Activated T-helper 17 cell treated with anti-CD3 and anti-CD28 coated beads, Interleukin-2, amount 50 U/mL, for 72 hours (primary cell): Measurements from ENCODE around the gene PRCD. TPM values are rescaled to one million over a fixed set of nuclear protein-coding genes. Genes with fewer than 3 reads are reported as not detected.
A peak's percentile ranks its signal among the peaks of the same experiment; 100 is the strongest.

Experiments used
- ATAC-seq: fragments of 150-1000 bp; cut with Tn5 transposase; replicated peaks from 2 replicates; pipeline ENCODE4 v1.10.0; 2021; ENCODE audit warnings: mild to moderate bottlenecking, moderate library complexity
- H3K27ac Mint-ChIP-seq: one replicate; pipeline ENCODE4 v1.8.0; 2022; ENCODE audit warnings: mixed read lengths
- H3K27me3 Mint-ChIP-seq: one replicate; pipeline ENCODE4 v1.8.0; 2022; ENCODE audit warnings: mixed read lengths
- H3K36me3 Mint-ChIP-seq: one replicate; pipeline ENCODE4 v1.8.0; 2022; ENCODE audit warnings: low read depth, mild to moderate bottlenecking, mixed read lengths
- H3K4me1 Mint-ChIP-seq: one replicate; pipeline ENCODE4 v1.8.0; 2022; ENCODE audit warnings: mixed read lengths
- H3K4me3 Mint-ChIP-seq: one replicate; pipeline ENCODE4 v1.8.0; 2022; ENCODE audit warnings: mild to moderate bottlenecking, mixed read lengths
- H3K9me3 Mint-ChIP-seq: one replicate; pipeline ENCODE4 v1.8.0; 2022; ENCODE audit warnings: mixed read lengths
- total RNA-seq, 2 donors: library from RNA; stranded (reverse); gene quantifications; one replicate each; pipeline ENCODE4 v1.2.3, GENCODE V29; 2022

Gene PRCD
- total RNA-seq, 2 donors from 2014 or later = not detected

- ATAC-seq = no peak
- Mint-ChIP-seq H3K4me1 (peaks cover 14% of the 10 kb centered on the region), H3K27ac (no peak overlapping the region), H3K27me3 (no peaks in the 10 kb centered on the region), H3K9me3 (no peaks in the 10 kb centered on the region), H3K4me3 (no peak overlapping the region), H3K36me3 (peaks cover 20% of the 10 kb centered on the region)
Observed at GRCh38 chr17:76570457-76570856, 30.6 kb downstream of the PRCD start.

- Mint-ChIP-seq H3K27me3 (no peaks in the 10 kb centered on the region), H3K9me3 (no peaks in the 10 kb centered on the region), H3K36me3 (peaks cover 15% of the 10 kb centered on the region), H3K27ac (no peak overlapping the region), H3K4me3 (no peak overlapping the region), H3K4me1 (peaks cover 11% of the 10 kb centered on the region)
- peak; percentile 31 for ATAC-seq
Observed at GRCh38 chr17:76570877-76571471, 31.1 kb downstream of the PRCD start.

- Mint-ChIP-seq H3K36me3 (peaks cover under 1% of the 10 kb centered on the region), H3K27me3 (no peaks in the 10 kb centered on the region), H3K4me1 (no peaks in the 10 kb centered on the region), H3K4me3 (no peak overlapping the region), H3K27ac (no peak overlapping the region), H3K9me3 (no peaks in the 10 kb centered on the region)
- no peak for ATAC-seq
Observed at GRCh38 chr17:76572201-76572910, 32.5 kb downstream of the PRCD start.

GRCh38 chr17:76573096-76573495, 33.3 kb downstream of the PRCD start:
- Mint-ChIP-seq H3K4me3 (no peak overlapping the region), H3K9me3 (no peaks in the 10 kb centered on the region), H3K36me3 (no peaks in the 10 kb centered on the region)

GRCh38 chr17:76574166-76574565, 34.3 kb downstream of the PRCD start:
- Mint-ChIP-seq H3K27ac (no peak overlapping the region), H3K9me3 (no peaks in the 10 kb centered on the region), H3K27me3 (no peaks in the 10 kb centered on the region), H3K36me3 (no peaks in the 10 kb centered on the region), H3K4me1 (no peaks in the 10 kb centered on the region), H3K4me3 (no peak overlapping the region)
- ATAC-seq = no peak

More at GRCh38 chr17:76573096-76573495, 33.3 kb downstream of the PRCD start:
- no peaks in the 10 kb centered on the region for H3K4me1 Mint-ChIP-seq
- ATAC-seq = no peak
- H3K27ac Mint-ChIP-seq = no peak overlapping the region
- no peaks in the 10 kb centered on the region for H3K27me3 Mint-ChIP-seq

- Mint-ChIP-seq H3K9me3 (no peaks in the 10 kb centered on the region), H3K4me1 (no peaks in the 10 kb centered on the region), H3K4me3 (no peak overlapping the region), H3K27me3 (no peaks in the 10 kb centered on the region), H3K27ac (no peak overlapping the region), H3K36me3 (no peaks in the 10 kb centered on the region)
- no peak for ATAC-seq
Observed at GRCh38 chr17:76575570-76575969, 35.7 kb downstream of the PRCD start.

GRCh38 chr17:76576189-76576588, 36.3 kb downstream of the PRCD start:
- H3K4me1 Mint-ChIP-seq = no peaks in the 10 kb centered on the region
- H3K27ac Mint-ChIP-seq = no peak overlapping the region
- ATAC-seq = no peak
- no peaks in the 10 kb centered on the region for H3K36me3 Mint-ChIP-seq
- no peaks in the 10 kb centered on the region for H3K9me3 Mint-ChIP-seq
- H3K27me3 Mint-ChIP-seq = no peaks in the 10 kb centered on the region
- H3K4me3 Mint-ChIP-seq = no peak overlapping the region

- H3K9me3 Mint-ChIP-seq = no peaks in the 10 kb centered on the region
- H3K4me1 Mint-ChIP-seq = no peaks in the 10 kb centered on the region
- no peak overlapping the region for H3K4me3 Mint-ChIP-seq
Observed at GRCh38 chr17:76577876-76578275, 38.0 kb downstream of the PRCD start.

GRCh38 chr17:76578376-76578775, 38.5 kb downstream of the PRCD start:
- H3K27me3 Mint-ChIP-seq = peaks cover 3% of the 10 kb centered on the region
- no peak overlapping the region for H3K27ac Mint-ChIP-seq
- H3K9me3 Mint-ChIP-seq = no peaks in the 10 kb centered on the region
- H3K4me1 Mint-ChIP-seq = no peaks in the 10 kb centered on the region
- H3K36me3 Mint-ChIP-seq = no peaks in the 10 kb centered on the region
- H3K4me3 Mint-ChIP-seq = no peak overlapping the region
- ATAC-seq = no peak

More at GRCh38 chr17:76577876-76578275, 38.0 kb downstream of the PRCD start:
- Mint-ChIP-seq H3K27me3 (peaks cover 3% of the 10 kb centered on the region), H3K27ac (no peak overlapping the region), H3K36me3 (no peaks in the 10 kb centered on the region)
- ATAC-seq = no peak

- ATAC-seq = no peak
- Mint-ChIP-seq H3K9me3 (no peaks in the 10 kb centered on the region), H3K27me3 (peaks cover 6% of the 10 kb centered on the region), H3K4me1 (no peaks in the 10 kb centered on the region), H3K36me3 (no peaks in the 10 kb centered on the region), H3K4me3 (no peak overlapping the region), H3K27ac (no peak overlapping the region)
Observed at GRCh38 chr17:76579281-76579680, 39.4 kb downstream of the PRCD start.

- ATAC-seq = no peak
- Mint-ChIP-seq H3K4me1 (no peaks in the 10 kb centered on the region), H3K36me3 (no peaks in the 10 kb centered on the region), H3K27ac (no peak overlapping the region), H3K9me3 (no peaks in the 10 kb centered on the region), H3K4me3 (no peak overlapping the region), H3K27me3 (peaks cover 8% of the 10 kb centered on the region)
Observed at GRCh38 chr17:76581515-76581914, 41.7 kb downstream of the PRCD start.

GRCh38 chr17:76582660-76583059, 42.8 kb downstream of the PRCD start:
- peaks cover 17% of the 10 kb centered on the region for H3K27me3 Mint-ChIP-seq
- no peak overlapping the region for H3K27ac Mint-ChIP-seq

GRCh38 chr17:76584427-76585032, 44.7 kb downstream of the PRCD start:
- H3K36me3 Mint-ChIP-seq = peaks cover 4% of the 10 kb centered on the region
- ATAC-seq = no peak
- H3K4me1 Mint-ChIP-seq = no peaks in the 10 kb centered on the region
- peak overlapping the region; percentile 61 for H3K4me3 Mint-ChIP-seq
- H3K27ac Mint-ChIP-seq = no peak overlapping the region
- peaks cover 31% of the 10 kb centered on the region for H3K27me3 Mint-ChIP-seq
- no peaks in the 10 kb centered on the region for H3K9me3 Mint-ChIP-seq

More at GRCh38 chr17:76582660-76583059, 42.8 kb downstream of the PRCD start:
- ATAC-seq = no peak
- Mint-ChIP-seq H3K4me1 (no peaks in the 10 kb centered on the region), H3K4me3 (no peak overlapping the region), H3K36me3 (no peaks in the 10 kb centered on the region), H3K9me3 (no peaks in the 10 kb centered on the region)

GRCh38 chr17:76585033-76585648, 45.3 kb downstream of the PRCD start:
- Mint-ChIP-seq H3K4me1 (no peaks in the 10 kb centered on the region), H3K27me3 (peaks cover 35% of the 10 kb centered on the region), H3K27ac (no peak overlapping the region), H3K4me3 (peak overlapping the region; percentile 61), H3K9me3 (no peaks in the 10 kb centered on the region), H3K36me3 (peaks cover 4% of the 10 kb centered on the region)
- ATAC-seq = peak; percentile 26
